Ovary (tissue), 9 donors: ENCODE data around the gene SPATA24. TPM values are rescaled to one million over a fixed set of nuclear protein-coding genes. Genes with fewer than 3 reads are reported as not detected.
"Not testable (repeated sequence)": the region's sequence is repeated elsewhere in the genome, so short reads cannot be mapped to it uniquely, and the experiment has no call there.

Source experiments
- DNase-seq, 5 donors: peaks; one replicate each; pipeline ENCODE4 v3.0.0-alpha.2; 2019 to 2020
- H3K27ac ChIP-seq, 2 donors: fragments of 200-600 bp; one replicate each; pipeline versions ENCODE4 v1.5.1 to v1.8.0; 2019 to 2022
- H3K27me3 ChIP-seq: fragments of 200-600 bp; one replicate; pipeline ENCODE4 v1.8.0; 2022
- H3K36me3 ChIP-seq: fragments of 200-600 bp; sonication (generic); one replicate; pipeline ENCODE4 v1.5.1; 2019
- H3K4me1 ChIP-seq: one replicate; pipeline ENCODE4 v1.8.1; 2013; ENCODE audit warnings: mild to moderate bottlenecking, moderate library complexity; ENCODE audit not compliant: insufficient read depth
- H3K4me3 ChIP-seq: fragments of 200-600 bp; sonication (generic); one replicate; pipeline ENCODE4 v1.5.1; 2017
- H3K9me3 ChIP-seq, 2 donors: fragments of 200-600 bp in 1 of 2; sonication (generic) in 1 of 2; one replicate each; pipeline versions ENCODE4 v1.5.1 to v1.8.1; 2013 to 2019; ENCODE audit warnings: mild to moderate bottlenecking in 1 of 2, moderate library complexity in 1 of 2
- EP300 ChIP-seq: sonication (generic); formaldehyde crosslinking; IDR thresholded peaks from one replicate; pipeline ENCODE4 v1.6.1; 2017; ENCODE audit warnings: antibody characterized with exemption
- POLR2A ChIP-seq: fragments of 450-650 bp; IDR thresholded peaks from one replicate; pipeline ENCODE4 v1.6.1; 2017; ENCODE audit warnings: antibody characterized with exemption, mild to moderate bottlenecking, moderate library complexity
- WGBS, 3 donors: extraction: QIAGEN DNeasy Blood & Tissue Kit in 1 of 3; methylation state at CpG; one replicate each; pipeline versions ENCODE4 v1.1.5 to v1.1.7; 2013 to 2017; 5-methylcytosine and 5-hydroxymethylcytosine counted together
- intact Hi-C, 4 donors: fragments of 100-400 bp; cut with DNase I; formaldehyde crosslinking; loops; one replicate each; pipeline versions ENCODE4 v1.11.0 to v1.15.1; 2022 to 2023
- polyA plus RNA-seq, 2 donors: library from polyadenylated mRNA; stranded (reverse); fragments of 200-250 nt in 1 of 2; fragments of 350-450 nt in 1 of 2; fragmentation: Illumina TruSeq in 1 of 2; extraction: RNeasy Lipid Tissue Mini Kit (QIAGEN cat#74804) in 1 of 2; gene quantifications; one replicate each; pipeline ENCODE4 v1.2.3, GENCODE V29; 2013 to 2014
- total RNA-seq, 7 donors: library from RNA; depleted of rRNA in 2 of 7; stranded (reverse); fragments of >200 nt in 2 of 7; fragmentation: NEBNext Ultra II Directional in 3 of 7; extraction: Animal tissue kit (Norgen Biotek cat#: 25700) in 3 of 7; gene quantifications; one replicate each; pipeline versions ENCODE4 v1.1.0 to v1.2.4, GENCODE V29; 2016 to 2023
- TF ChIP-seq, protein P1 (sequence below), 3 donors: fragments of 450-650 bp in 2 of 3; fragments of 200-600 bp in 1 of 3; IDR thresholded peaks; one replicate each; pipeline versions ENCODE4 v1.5.1 to v1.8.0; 2016 to 2022; ENCODE audit warnings: antibody characterized with exemption in 3 of 3, mild to moderate bottlenecking in 1 of 3
- donor health status: DM: no; HTN: no; CAD: no; lungs with moderate emphysema.
- donor health status: DM: no; HTN: no; CAD: no.
- donor health status: Bipolar disorder and iron deficiency.
- donor health status: DM: yes; HTN: yes; CAD: no.
- donor health status: DM: no; HTN: no; CAD: no.
- donor health status: DM: yes; HTN: yes; CAD: no.

Gene SPATA24
- total and polyA plus RNA-seq, 9 donors, result 2.1 to 6.7 (median 4.0) TPM

DNA sequence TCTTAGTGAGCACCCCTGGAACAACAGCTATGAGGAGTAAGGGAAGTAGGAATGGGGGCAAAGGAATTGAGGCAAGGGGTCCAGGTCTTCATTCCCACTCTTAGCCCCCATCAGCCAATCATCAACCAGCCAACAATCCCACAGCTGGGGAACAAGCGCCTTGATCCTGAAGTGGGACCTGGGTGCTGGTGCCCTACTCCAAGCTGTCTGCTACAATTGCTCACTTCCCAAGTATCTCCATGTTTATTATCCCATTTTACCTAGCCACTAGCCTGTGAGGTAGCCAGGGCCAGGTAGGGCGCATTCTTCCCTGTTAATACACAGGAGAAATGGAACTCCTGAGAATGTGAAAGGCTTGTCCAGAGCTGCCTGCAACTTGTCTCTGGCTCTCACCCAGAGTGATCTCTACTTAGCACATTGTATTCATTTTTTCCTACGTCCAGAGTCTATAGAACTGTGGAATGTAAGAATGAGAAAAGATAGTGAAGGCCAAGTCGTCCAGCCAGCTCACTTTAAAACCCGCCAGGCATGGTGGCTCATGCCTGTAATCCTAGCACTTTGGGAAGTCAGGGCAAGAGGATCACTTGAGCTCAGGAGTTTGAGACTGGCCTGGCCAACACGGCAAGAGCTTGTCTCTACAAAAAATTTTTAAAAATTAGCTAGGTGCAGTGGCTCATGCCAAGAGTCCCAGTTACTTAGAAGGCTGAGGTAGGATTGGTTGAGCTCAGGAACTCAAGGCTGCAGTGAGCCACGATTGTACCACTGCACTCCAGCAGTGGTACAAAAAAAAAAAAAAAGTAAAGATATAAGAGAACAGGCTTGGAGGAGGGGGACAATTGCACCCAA, 41.7 kb upstream of the SPATA24 start:
- no peak for DNase-seq
- intact Hi-C loops, result loop anchor here in 1 of 4 donors (10.0 kb wide), 1 partner anchor 69 kb away; no protein-coding TSS in a partner anchor
- no peak for TF ChIP-seq EP300
- TF ChIP-seq, protein P1, sequence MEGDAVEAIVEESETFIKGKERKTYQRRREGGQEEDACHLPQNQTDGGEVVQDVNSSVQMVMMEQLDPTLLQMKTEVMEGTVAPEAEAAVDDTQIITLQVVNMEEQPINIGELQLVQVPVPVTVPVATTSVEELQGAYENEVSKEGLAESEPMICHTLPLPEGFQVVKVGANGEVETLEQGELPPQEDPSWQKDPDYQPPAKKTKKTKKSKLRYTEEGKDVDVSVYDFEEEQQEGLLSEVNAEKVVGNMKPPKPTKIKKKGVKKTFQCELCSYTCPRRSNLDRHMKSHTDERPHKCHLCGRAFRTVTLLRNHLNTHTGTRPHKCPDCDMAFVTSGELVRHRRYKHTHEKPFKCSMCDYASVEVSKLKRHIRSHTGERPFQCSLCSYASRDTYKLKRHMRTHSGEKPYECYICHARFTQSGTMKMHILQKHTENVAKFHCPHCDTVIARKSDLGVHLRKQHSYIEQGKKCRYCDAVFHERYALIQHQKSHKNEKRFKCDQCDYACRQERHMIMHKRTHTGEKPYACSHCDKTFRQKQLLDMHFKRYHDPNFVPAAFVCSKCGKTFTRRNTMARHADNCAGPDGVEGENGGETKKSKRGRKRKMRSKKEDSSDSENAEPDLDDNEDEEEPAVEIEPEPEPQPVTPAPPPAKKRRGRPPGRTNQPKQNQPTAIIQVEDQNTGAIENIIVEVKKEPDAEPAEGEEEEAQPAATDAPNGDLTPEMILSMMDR (IDR thresholded peaks at IDR 0.05), result no peak
- TF ChIP-seq POLR2A, result no peak
- Histone ChIP-seq H3K4me3 (no peak overlapping the region), H3K36me3 (no peaks in the 10 kb centered on the region), H3K4me1 (no peaks in the 10 kb centered on the region), H3K27me3 (no peaks in the 10 kb centered on the region), H3K27ac (no peak overlapping the region), H3K9me3 (no peaks in the 10 kb centered on the region)
- 32 to 50% (median 42%) methylated on average over 7 of the region's 7 CpGs for WGBS, 3 donors

DNA sequence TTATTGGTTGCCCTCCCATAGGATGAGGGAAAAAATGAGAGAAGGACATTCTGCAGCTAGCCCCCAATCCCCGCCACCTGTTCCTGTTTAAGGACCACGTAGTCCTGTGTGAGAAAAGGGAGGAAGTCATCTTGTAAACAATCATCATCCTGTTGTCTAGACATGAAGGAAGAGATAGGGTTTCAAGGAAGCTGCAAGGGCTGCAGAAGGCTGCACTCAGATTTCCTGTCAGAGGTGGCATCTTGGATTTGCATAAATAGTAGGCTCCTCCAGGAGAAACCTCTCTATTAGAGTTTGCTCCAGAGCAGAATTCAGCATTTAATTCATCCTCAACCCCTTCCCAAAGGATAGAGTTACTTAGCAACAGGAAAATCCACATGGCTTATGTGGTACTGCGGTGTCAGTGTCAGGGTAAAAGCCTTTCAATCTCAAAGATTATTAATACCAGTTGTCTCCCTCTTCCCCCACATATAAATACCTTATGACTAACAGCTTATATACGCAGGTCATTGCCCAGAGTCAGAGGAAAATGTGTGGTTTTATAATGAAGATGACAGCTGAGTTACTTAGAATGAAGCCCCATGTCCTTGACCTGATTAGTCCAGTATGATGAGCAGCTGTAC, 40.1 kb upstream of the SPATA24 start:
- TF ChIP-seq, protein P1 (IDR thresholded peaks at IDR 0.05), result no peak
- TF ChIP-seq EP300 (no peak), POLR2A (no peak)
- 55 to 62% (median 56%) methylated on average over 4 of the region's 4 CpGs for WGBS, 3 donors
- no peak overlapping the region for H3K27ac ChIP-seq
- no peaks in the 10 kb centered on the region for H3K4me1 ChIP-seq
- H3K27me3 ChIP-seq, result no peaks in the 10 kb centered on the region
- no peaks in the 10 kb centered on the region for H3K9me3 ChIP-seq
- H3K36me3 ChIP-seq, result no peaks in the 10 kb centered on the region
- H3K4me3 ChIP-seq, result no peak overlapping the region
- intact Hi-C loops, result loop anchor here in 1 of 4 donors (10.0 kb wide), 1 partner anchor 71 kb away; no protein-coding TSS in a partner anchor
- DNase-seq, result no peak

DNA sequence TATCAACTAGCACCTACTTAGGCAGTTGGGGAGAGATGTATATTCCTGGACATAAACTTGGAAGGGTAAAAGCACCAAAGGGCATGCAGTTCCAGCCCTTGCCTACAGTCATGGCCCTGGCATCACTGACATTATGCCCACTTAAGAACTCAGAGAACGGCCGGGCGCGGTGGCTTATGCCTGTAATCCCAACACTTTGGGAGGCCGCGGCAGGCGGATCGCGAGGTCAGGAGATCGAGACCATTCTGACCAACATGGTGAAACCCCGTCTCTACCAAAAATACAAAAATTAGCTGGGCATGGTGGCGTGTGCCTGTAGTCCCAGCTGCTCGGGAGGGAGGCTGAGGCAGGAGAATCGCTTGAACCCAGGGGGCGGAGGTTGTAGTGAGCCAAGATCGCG, 36.5 kb upstream of the SPATA24 start:
- 96 to 97% (median 96%) methylated on average over 17 of the region's 17 CpGs for WGBS, 3 donors
- H3K4me3 ChIP-seq, result not testable (repeated sequence)

DNA sequence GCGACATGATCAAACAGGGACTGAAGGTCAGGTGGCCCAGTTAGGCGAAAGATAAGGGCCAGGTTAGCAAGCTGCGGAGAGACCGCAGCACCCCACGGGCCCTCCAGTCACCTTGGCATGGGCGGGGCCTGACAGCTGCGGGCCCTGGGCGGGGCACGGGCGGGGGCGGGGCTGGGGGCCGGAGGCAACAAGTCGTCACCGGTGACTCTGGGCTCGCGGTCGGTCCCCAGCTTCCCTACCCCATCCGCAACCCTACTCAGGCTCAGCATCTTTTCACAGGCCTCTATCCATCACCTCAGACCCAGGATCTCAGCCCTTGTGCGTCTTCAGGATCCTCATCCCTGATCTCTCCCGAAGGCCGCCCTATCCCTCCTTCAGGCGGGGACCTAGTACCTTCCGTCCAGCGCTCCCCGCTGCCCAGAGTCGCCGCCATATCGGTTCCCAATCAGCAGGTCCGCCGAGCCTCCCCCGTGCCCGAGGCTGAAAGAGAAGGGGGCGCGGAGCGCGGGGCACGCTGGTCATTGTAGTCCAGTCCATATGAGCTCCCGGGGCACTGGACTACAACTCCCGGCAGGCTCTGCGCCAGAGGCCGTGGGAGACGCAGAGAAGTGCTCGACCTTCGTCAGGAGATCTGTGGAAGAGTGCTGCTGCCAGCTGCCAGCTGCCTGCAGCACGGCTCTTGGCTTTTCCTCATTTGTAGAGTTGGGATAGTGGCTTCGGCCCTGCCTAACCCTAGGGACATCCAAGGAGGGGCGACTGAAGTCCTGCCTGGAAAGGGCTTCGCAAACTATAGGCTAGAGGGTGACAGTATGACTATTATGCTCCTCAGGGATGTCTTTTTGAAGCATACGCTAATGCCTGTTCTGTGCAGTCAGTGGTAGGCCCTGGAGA, 35.4 kb upstream of the SPATA24 start, which contains the start of gene DNAJC18:
TSS of gene DNAJC18 (minus strand) at position 513 of the 891 bp plus-strand sequence. CDS start at position 433, 80 bp downstream.
- DNase-seq, result peak; percentile 93 to 96 (median 95)
- WGBS, 3 donors, result 2 to 3% (median 3%) methylated on average over 47 to 49 of the region's 49 CpGs
- intact Hi-C loops, result loop anchor here in 1 of 4 donors (5.0 kb wide), 1 partner anchor 78 kb away; no protein-coding TSS in a partner anchor

More for the DNA sequence above, 36.5 kb upstream of the SPATA24 start:
- intact Hi-C loops, result loop anchor here in 1 of 4 donors (10.0 kb wide), 1 partner anchor 74 kb away; no protein-coding TSS in a partner anchor
- not testable (repeated sequence) for H3K27ac ChIP-seq, H3K36me3 ChIP-seq, H3K4me1 ChIP-seq, DNase-seq, H3K9me3 ChIP-seq, H3K27me3 ChIP-seq

More for the DNA sequence above, 35.4 kb upstream of the SPATA24 start, which contains the start of gene DNAJC18:
- H3K4me1 ChIP-seq, result peaks cover 2% of the 10 kb centered on the region
- H3K9me3 ChIP-seq, result no peaks in the 10 kb centered on the region
- TF ChIP-seq EP300 (no peak), POLR2A (peak; percentile 47)
- TF ChIP-seq, protein P1 (IDR thresholded peaks at IDR 0.05), result no peak
- H3K36me3 ChIP-seq, result no peaks in the 10 kb centered on the region
- no peaks in the 10 kb centered on the region for H3K27me3 ChIP-seq
- H3K27ac ChIP-seq, result peak within 1 kb of the TSS; percentile 81 to 92
- peak within 1 kb of the TSS; percentile 83 for H3K4me3 ChIP-seq
